Activated naive CD4-positive, alpha-beta T cell treated with Interleukin-2 at 50 U/mL for 16 hours (primary cell): ENCODE data around the gene SCAI.
"Not testable (repeated sequence)": the region's sequence is repeated elsewhere in the genome, so short reads cannot be mapped to it uniquely, and the experiment has no call there.

Source experiments
- DNase-seq: peaks from one replicate; pipeline ENCODE4 v3.0.0-alpha.2; 2020

Gene SCAI

GRCh38 chr9:125143377-125144090 lies at the start of gene SCAI:
TSS of gene SCAI (minus strand) at chr9:125143528. CDS start at chr9:125143437, 91 bp downstream.
- DNase-seq = peak; percentile 99

GRCh38 chr9:125190361-125190801 lies 47.1 kb upstream of the SCAI start:
- peak; percentile 22 for DNase-seq

- peak; percentile 99 for DNase-seq
Measured at GRCh38 chr9:125189361-125190289, 46.3 kb upstream of the SCAI start, which contains the start of gene PPP6C. TSS of gene PPP6C (minus strand) at chr9:125189803. CDS start at chr9:125189718, 85 bp downstream.

GRCh38 chr9:125189011-125189360 lies 45.7 kb upstream of the SCAI start:
- DNase-seq = peak; percentile 34

- no peak for DNase-seq
Measured at GRCh38 chr9:125183561-125183960, 40.2 kb upstream of the SCAI start.

- DNase-seq = no peak
Measured at GRCh38 chr9:125183054-125183453, 39.7 kb upstream of the SCAI start.

GRCh38 chr9:125181756-125182155 lies 38.4 kb upstream of the SCAI start:
- DNase-seq = not testable (repeated sequence)

GRCh38 chr9:125180876-125181275 lies 37.5 kb upstream of the SCAI start:
- DNase-seq = no peak

GRCh38 chr9:125179776-125180175 lies 36.4 kb upstream of the SCAI start:
- DNase-seq = not testable (repeated sequence)

GRCh38 chr9:125177888-125178287 lies 34.6 kb upstream of the SCAI start:
- DNase-seq = no peak

GRCh38 chr9:125176636-125177035 lies 33.3 kb upstream of the SCAI start:
- no peak for DNase-seq

GRCh38 chr9:125172031-125172755 lies 28.9 kb upstream of the SCAI start:
- no peak for DNase-seq

- DNase-seq = no peak
Measured at GRCh38 chr9:125169895-125170294, 26.6 kb upstream of the SCAI start.

- DNase-seq = no peak
Measured at GRCh38 chr9:125166762-125167161, 23.4 kb upstream of the SCAI start.

GRCh38 chr9:125162891-125163290 lies 19.6 kb upstream of the SCAI start:
- DNase-seq = not testable (repeated sequence)

GRCh38 chr9:125161284-125161918 lies 18.1 kb upstream of the SCAI start:
- DNase-seq = no peak

- DNase-seq = no peak
Measured at GRCh38 chr9:125160750-125161149, 17.4 kb upstream of the SCAI start.

- DNase-seq = no peak
Measured at GRCh38 chr9:125156551-125156950, 13.2 kb upstream of the SCAI start.

GRCh38 chr9:125153712-125154367 lies 10.5 kb upstream of the SCAI start:
- no peak for DNase-seq

- no peak for DNase-seq
Measured at GRCh38 chr9:125151730-125152129, 8.4 kb upstream of the SCAI start.

- DNase-seq = no peak
Measured at GRCh38 chr9:125150349-125151245, 7.3 kb upstream of the SCAI start.
